Erythroblast (primary cell): ENCODE results near the gene EPS8.

Experiments used
- GATA1 ChIP-seq: IDR thresholded peaks from 2 replicates; pipeline ENCODE4 v1.6.1; 2011; ENCODE audit warnings: low read depth, mild to moderate bottlenecking, control low read depth, low read length, moderate library complexity
- POLR2A ChIP-seq: IDR thresholded peaks from 2 replicates; pipeline ENCODE4 v1.6.1; 2011; ENCODE audit warnings: mild to moderate bottlenecking, low read length

DNA sequence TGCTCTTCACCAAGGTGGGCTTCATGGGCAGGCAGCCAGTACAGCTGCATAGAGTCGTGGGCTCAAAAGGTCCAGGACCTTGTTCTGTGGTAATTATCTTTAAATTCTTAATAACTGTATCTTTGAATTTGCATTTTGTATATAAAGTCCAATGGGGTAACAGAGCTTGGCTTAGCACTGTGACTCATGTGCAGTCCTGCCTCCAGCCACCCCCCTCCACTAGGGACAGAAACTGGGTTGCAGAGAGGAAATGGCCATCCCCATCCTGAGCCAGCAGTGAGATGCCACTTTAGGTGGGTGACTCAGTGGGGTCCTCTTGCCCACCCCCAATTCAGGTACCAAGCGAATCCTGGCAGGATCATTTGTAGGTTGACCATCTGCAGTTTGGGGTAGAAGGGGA lies 48.1 kb downstream of the EPS8 start:
- no peak for TF ChIP-seq POLR2A
- TF ChIP-seq GATA1, result no peak
